GM12801 (cell line): ENCODE measurements around the gene IFITM5.

Experiments
- CTCF ChIP-seq: IDR thresholded peaks from one replicate; pipeline ENCODE4 v1.5.1; 2011; ENCODE audit warnings: control low read depth; ENCODE audit not compliant: insufficient read length; ENCODE audit errors: extremely low read depth

The IFITM5 gene

GRCh38 chr11:294780-295179 lies 4.5 kb downstream of the IFITM5 start:
- no peak for TF ChIP-seq CTCF

GRCh38 chr11:293852-294661 lies 5.3 kb downstream of the IFITM5 start:
- no peak for TF ChIP-seq CTCF

- no peak for TF ChIP-seq CTCF
Observed at GRCh38 chr11:293271-293851, 6.0 kb downstream of the IFITM5 start.

GRCh38 chr11:292211-293121 lies 6.9 kb downstream of the IFITM5 start:
- TF ChIP-seq CTCF: no peak

- no peak for TF ChIP-seq CTCF
Observed at GRCh38 chr11:291281-292210, 7.8 kb downstream of the IFITM5 start.

GRCh38 chr11:290621-291231 lies 8.6 kb downstream of the IFITM5 start:
- TF ChIP-seq CTCF: no peak
